K562 (cell line): ENCODE data around the gene PTPRR. TPM values are rescaled to one million over a fixed set of nuclear protein-coding genes. Genes with fewer than 3 reads are reported as not detected.
A peak's percentile ranks its signal among the peaks of the same experiment; 100 is the strongest.

Source experiments
- ATAC-seq: fragments of 200-7000 bp; cut with Tn5 transposase; 3 replicates; pipeline ENCODE4 v1.9.1; 2020; ENCODE audit warnings: moderate library complexity
- BruUV-seq: library from RNA; stranded (reverse); fragments of 400-500 nt; replicated peaks from 2 replicates; lab custom pipeline; 2021; lab: Mats Ljungman, UMichigan
- CTCF ChIA-PET: fragments of 300-600 bp; formaldehyde crosslinking; extraction: SDS; loops from one replicate; lab custom pipeline; 2021; ENCODE audit warnings: low intra/inter-chr PET ratio; lab: Yijun Ruan, JAX
- POLR2A ChIA-PET: fragments of 300-600, 350-650 bp; sonication (Branson Sonifier 250); formaldehyde crosslinking; extraction: SDS; loops from one replicate; lab custom pipeline; 2021; ENCODE audit warnings: antibody characterized with exemption, inconsistent platforms; lab: Yijun Ruan, JAX
- DNase-seq, 4 experiments: peaks; one replicate each; pipeline versions ENCODE4 v3.0.0 to v3.0.0-alpha.2; 2011 to 2018; ENCODE audit warnings: low spot score in 3 of 4, mixed read lengths in 3 of 4; ENCODE audit errors: extremely low read depth in 1 of 4
- FAIRE-seq: peaks from 2 replicates; lab custom pipeline; 2011; peaks lifted over from hg19 to GRCh38; lab: Jason Lieb, UNC
- H2AFZ ChIP-seq: 2 replicates; pipeline ENCODE4 v1.6.0; 2011; ENCODE audit warnings: low read depth, low read length, control low read depth, inconsistent platforms
- H3K27ac ChIP-seq: fragments of 200-600 bp; 3 replicates; pipeline ENCODE4 v1.8.0; 2011; ENCODE audit warnings: low read depth, mild to moderate bottlenecking, control low read depth, inconsistent platforms, low read length, moderate library complexity, mixed read lengths; ENCODE audit errors: extremely low read depth
- H3K27me3 ChIP-seq, 2 experiments: fragments of 300-600 bp in 1 of 2; 2 replicates in 1 of 2; 3 replicates in 1 of 2; pipeline versions ENCODE4 v1.6.0 to v1.8.0; 2011; ENCODE audit warnings: inconsistent platforms in 2 of 2, low read length in 2 of 2, mild to moderate bottlenecking in 1 of 2, mixed read lengths in 1 of 2, moderate library complexity in 1 of 2; ENCODE audit not compliant: control insufficient read depth in 2 of 2, insufficient read depth in 2 of 2
- H3K36me3 ChIP-seq: fragments of 300-600 bp; 3 replicates; pipeline ENCODE4 v1.8.0; 2011; ENCODE audit warnings: mild to moderate bottlenecking, low read length, inconsistent platforms; ENCODE audit not compliant: control insufficient read depth, insufficient read depth
- H3K4me1 ChIP-seq, 2 experiments: fragments of 200-600 bp in 1 of 2; replicated peaks in 1 of 2; 2 replicates in 1 of 2; 3 replicates in 1 of 2; pipeline versions ENCODE4 v1.5.1 to v1.8.0; 2011; ENCODE audit warnings: inconsistent platforms in 2 of 2, low read length in 2 of 2, mild to moderate bottlenecking in 1 of 2, mixed read lengths in 1 of 2, moderate library complexity in 1 of 2; ENCODE audit not compliant: control insufficient read depth in 2 of 2, insufficient read depth in 2 of 2
- H3K4me2 ChIP-seq: 2 replicates; pipeline ENCODE4 v1.6.1; 2011; ENCODE audit warnings: low read length, control low read depth, inconsistent platforms, mixed read lengths; ENCODE audit not compliant: insufficient read depth
- H3K4me3 ChIP-seq: fragments of 200-600 bp; sonication (generic), shearing (Covaris generic); 2 replicates; pipeline ENCODE4 v1.5.1; 2016; ENCODE audit warnings: control low read depth, inconsistent platforms
- H3K79me2 ChIP-seq: fragments of 200-600 bp; 3 replicates; pipeline ENCODE4 v1.8.0; 2011; ENCODE audit warnings: low read length, inconsistent platforms; ENCODE audit not compliant: control insufficient read depth, insufficient read depth
- H3K9ac ChIP-seq, 2 experiments: 2 replicates each; pipeline versions ENCODE4 v1.6.0 to v1.6.1; 2011; ENCODE audit warnings: low read depth in 2 of 2, low read length in 2 of 2, control low read depth in 1 of 2, inconsistent platforms in 1 of 2, mild to moderate bottlenecking in 1 of 2, mixed read lengths in 1 of 2; ENCODE audit not compliant: insufficient read depth in 1 of 2
- H3K9me1 ChIP-seq: one replicate; pipeline ENCODE4 v1.6.0; 2011; ENCODE audit warnings: inconsistent platforms, mild to moderate bottlenecking, low read length, moderate library complexity; ENCODE audit not compliant: control insufficient read depth, insufficient read depth
- H3K9me3 ChIP-seq: replicated peaks from 2 replicates; pipeline ENCODE4 v1.5.1; 2011; ENCODE audit warnings: low read depth, low read length, inconsistent platforms; ENCODE audit not compliant: control insufficient read depth, insufficient read depth
- H4K20me1 ChIP-seq: replicated peaks from 2 replicates; pipeline ENCODE4 v1.6.1; 2011; ENCODE audit warnings: low read length, inconsistent platforms, mixed read lengths; ENCODE audit not compliant: control insufficient read depth, insufficient read depth
- ADNP ChIP-seq: fragments of 200-800 bp; sonication (Bioruptor generic); IDR thresholded peaks from 2 replicates; pipeline ENCODE4 v1.6.1; 2016; ENCODE audit warnings: missing genetic modification characterization, missing compliant biosample characterization
- BCOR ChIP-seq: fragments of 450-650 bp; IDR thresholded peaks from 2 replicates; pipeline ENCODE4 v1.6.1; 2016
- CHD4 ChIP-seq: fragments of 200-600 bp; sonication (generic); IDR thresholded peaks from 3 replicates; pipeline ENCODE4 v1.6.1; 2012; ENCODE audit warnings: low read depth, mild to moderate bottlenecking, mixed read lengths, low read length, inconsistent platforms; ENCODE audit not compliant: insufficient read depth, insufficient replicate concordance, poor library complexity, severe bottlenecking
- FOSL1 ChIP-seq: fragments of 200-800 bp; sonication (Bioruptor generic); conservative IDR thresholded peaks from 2 replicates; pipeline ENCODE4 v1.6.1; 2016; ENCODE audit warnings: missing genetic modification characterization, missing compliant biosample characterization
- HDAC2 ChIP-seq: fragments of 450-650 bp; IDR thresholded peaks from 2 replicates; pipeline ENCODE4 v1.6.1; 2016; ENCODE audit warnings: mild to moderate bottlenecking
- KDM1A ChIP-seq, 2 experiments: fragments of 450-650 bp; IDR thresholded peaks; 2 replicates each; pipeline ENCODE4 v1.6.1; 2016; ENCODE audit warnings: mild to moderate bottlenecking in 2 of 2
- MNT ChIP-seq, 2 experiments: fragments of 450-650 bp; conservative IDR thresholded peaks; 2 replicates each; pipeline ENCODE4 v1.6.1; 2017; ENCODE audit warnings: mild to moderate bottlenecking in 2 of 2, moderate library complexity in 2 of 2
- RBM25 ChIP-seq: fragments of 200-400 bp; formaldehyde crosslinking; IDR thresholded peaks from 2 replicates; pipeline ENCODE4 v1.6.1; 2018; ENCODE audit warnings: low read length, low read depth, moderate library complexity; ENCODE audit not compliant: severe bottlenecking
- RCOR1 ChIP-seq, 2 experiments: IDR thresholded peaks; 2 replicates each; pipeline ENCODE4 v1.6.1; 2012; ENCODE audit warnings: low read depth in 2 of 2, low read length in 2 of 2, borderline replicate concordance in 1 of 2, improper control_type of control experiment in 1 of 2
- SMARCA5 ChIP-seq: fragments of 450-650 bp; IDR thresholded peaks from 2 replicates; pipeline ENCODE4 v1.6.1; 2016
- SMARCB1 ChIP-seq: IDR thresholded peaks from 2 replicates; pipeline ENCODE4 v1.6.1; 2011; ENCODE audit warnings: improper control_type of control experiment, low read depth; ENCODE audit not compliant: insufficient read length
- ZBED1 ChIP-seq: IDR thresholded peaks from 2 replicates; pipeline ENCODE4 v1.6.1; 2014
- ZFP36 ChIP-seq: fragments of 150-350 bp; IDR thresholded peaks from 2 replicates; pipeline ENCODE4 v1.6.1; 2018; ENCODE audit warnings: low read length, low read depth; ENCODE audit not compliant: partially characterized antibody
- WGBS: fragments of 100-300 bp; shearing (Covaris generic); methylation state at CpG from one replicate; pipeline ENCODE4 v1.1.6; 2016; ENCODE audit warnings: low coverage, mixed read lengths; ENCODE audit not compliant: insufficient coverage; ENCODE audit errors: missing lambda C conversion rate; 5-methylcytosine and 5-hydroxymethylcytosine counted together
- in situ Hi-C: fragments of 300-500 bp; cut with MboI; formaldehyde crosslinking; loops from 4 replicates; pipeline ENCODE4 v1.15.0; 2018; ENCODE audit warnings: inconsistent platforms, mixed read lengths
- intact Hi-C: fragments of 100-400 bp; cut with micrococcal nuclease; formaldehyde crosslinking; loops from 2 replicates; pipeline ENCODE4 v1.14.2; 2022
- polyA plus RNA-seq, 8 experiments: library from polyadenylated mRNA; depleted of rRNA in 4 of 8; stranded (reverse) in 5 of 8; unstranded in 3 of 8; fragments of >200 nt; fragmentation: Nextera tagmentation in 2 of 8; fragmentation: Illumina TruSeq in 1 of 8; extraction: Ambion mirVana in 2 of 8; extraction: Trizol in 1 of 8; gene quantifications; 2 replicates each; pipeline versions ENCODE4 v1.2.1 to v1.2.3, GENCODE V29; 2011 to 2014; ENCODE audit warnings: inconsistent platforms in 1 of 8, missing spikeins in 1 of 8
- total RNA-seq, 7 experiments: library from RNA; depleted of rRNA in 6 of 7; stranded (reverse); fragments of >200 nt in 6 of 7; fragmentation: Illumina TruSeq in 2 of 7; extraction: Trizol in 2 of 7; gene quantifications; 2 replicates each; pipeline versions ENCODE4 v1.2.1 to v1.2.3, GENCODE V29; 2011 to 2021; ENCODE audit warnings: low replicate concordance in 1 of 7

Gene PTPRR
- total and polyA plus RNA-seq, 9 of the 15 experiments (the other 6 are each of a cell fraction or from before 2014, with no cell fraction given), result 6.6 to 41.7 (median 12.3) TPM

DNA sequence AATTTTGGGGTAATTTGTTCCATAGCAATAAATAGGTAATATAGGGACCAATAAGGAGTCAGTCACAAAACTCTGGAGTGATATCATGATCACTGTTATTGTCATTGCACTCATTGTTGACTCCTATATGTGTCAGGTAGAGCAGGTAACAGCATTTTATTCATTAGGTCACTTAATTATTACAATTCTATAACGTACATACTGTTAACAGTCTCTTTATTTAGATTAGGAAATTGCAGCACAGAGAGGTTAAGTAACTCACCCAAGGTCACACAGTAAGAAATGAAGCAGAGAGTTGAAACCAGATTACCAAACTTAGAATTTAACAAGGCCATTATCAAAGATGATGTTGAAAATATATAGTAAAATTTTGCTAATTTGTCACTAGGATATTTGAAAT, 233.6 kb downstream of the PTPRR start:
- no peak for ATAC-seq
- in situ Hi-C loops, result no loop called here
- Histone ChIP-seq H2AFZ (no peak overlapping the region), H3K36me3 (no peaks in the 10 kb centered on the region), H3K9me1 (no peaks in the 10 kb centered on the region)
- CTCF ChIA-PET, result no interaction called here
- TF ChIP-seq SMARCA5 (0 out of 2 replicates have a peak, but pooled peaks have one; percentile 44), SMARCB1 (no peak), ZFP36 (peak; percentile 85), RBM25 (peak; percentile 99), HDAC2 (peak; percentile 43; the same call in 1 of the 2 replicates), MNT (conservative IDR thresholded peaks at IDR 0.05) (0 out of 4 replicates have a peak, but pooled peaks of 1 of the 2 experiments have one; percentile 23), RCOR1 (IDR thresholded peaks at IDR 0.05; ENCODE audit: borderline replicate concordance in 1 of 2, low read depth in 2 of 2, low read length in 2 of 2) (0 out of 4 replicates have a peak, but pooled peaks of 1 of the 2 experiments have one; percentile 31), BCOR (peak; percentile 96), ADNP (peak; percentile 70), FOSL1 (tag) (no peak), KDM1A (IDR thresholded peaks at IDR 0.05) (peak; percentile 31 to 66; a peak in 2 of 4 replicates), ZBED1 (no peak), CHD4 (peak; percentile 85)
- TF ChIP-seq, all 486 proteins: peak for 10
- H3K9ac ChIP-seq, result no peak overlapping the region
- H3K4me1 ChIP-seq, result no peaks in the 10 kb centered on the region
- no peak overlapping the region for H3K4me3 ChIP-seq
- no peak for DNase-seq
- BruUV-seq, result no TSS peak
- FAIRE-seq, result no peak
- no peaks in the 10 kb centered on the region for H4K20me1 ChIP-seq
- intact Hi-C loops, result no loop called here
- H3K27ac ChIP-seq, result no peak overlapping the region
- no peak overlapping the region for H3K4me2 ChIP-seq
- H3K79me2 ChIP-seq, result no peaks in the 10 kb centered on the region
- POLR2A ChIA-PET, result interaction anchor here (1.0 kb wide), 1 partner anchor 519 kb away, joined by 3 read pairs; no protein-coding TSS in a partner anchor
- no peaks in the 10 kb centered on the region for H3K9me3 ChIP-seq
- WGBS, result 6% methylated on average over 1 of the region's 1 CpG
- no peaks in the 10 kb centered on the region for H3K27me3 ChIP-seq
